ENCODE results near the gene GUCY2F.

Gene GUCY2F

GRCh38 chrX:109448282-109448938 lies 33.5 kb downstream of the GUCY2F start:
- Histone ChIP-seq H4K20me1 (ENCODE audit: control insufficient read depth, insufficient read depth, low read depth, low read length) (no peaks in the 10 kb centered on the region), H3K4me3 (ENCODE audit: low read length) (no peak overlapping the region), H3K4me2 (ENCODE audit: low read length) (no peak overlapping the region), H3K4me1 (ENCODE audit: control insufficient read depth, low read length) (no peaks in the 10 kb centered on the region), H3K79me2 (ENCODE audit: control insufficient read depth, low read length) (no peaks in the 10 kb centered on the region), H3K27ac (ENCODE audit: low read depth, low read length) (no peak overlapping the region), H3K27me3 (ENCODE audit: control insufficient read depth, low read length) (no peaks in the 10 kb centered on the region), H3K9me3 (ENCODE audit: control insufficient read depth, insufficient read depth, low read length) (no peaks in the 10 kb centered on the region), H3K9me2 (replicated peaks; ENCODE audit: control insufficient read depth, low read length) (no peaks in the 10 kb centered on the region), H3K36me3 (ENCODE audit: control insufficient read depth, low read length) (no peaks in the 10 kb centered on the region), H3F3A (ENCODE audit: control insufficient read depth, insufficient read depth) (no peaks in the 10 kb centered on the region)
- TF ChIP-seq CTCF (IDR thresholded peaks at IDR 0.05; ENCODE audit: low read depth, low read length, poor library complexity, severe bottlenecking) (no peak), EZH2phosphoT487 (IDR thresholded peaks at IDR 0.05; ENCODE audit: borderline replicate concordance, low read length) (no peak)

GRCh38 chrX:109441266-109441665 lies 40.6 kb downstream of the GUCY2F start:
- no peak overlapping the region for H3K4me2 ChIP-seq (ENCODE audit: low read length)
- no peaks in the 10 kb centered on the region for H3F3A ChIP-seq (ENCODE audit: control insufficient read depth, insufficient read depth)
- no peaks in the 10 kb centered on the region for H4K20me1 ChIP-seq (ENCODE audit: control insufficient read depth, insufficient read depth, low read depth, low read length)
- H3K27me3 ChIP-seq (ENCODE audit: control insufficient read depth, low read length): no peaks in the 10 kb centered on the region
- H3K4me1 ChIP-seq (ENCODE audit: control insufficient read depth, low read length): no peaks in the 10 kb centered on the region
- no peaks in the 10 kb centered on the region for H3K9me3 ChIP-seq (ENCODE audit: control insufficient read depth, insufficient read depth, low read length)
- TF ChIP-seq EZH2phosphoT487 (IDR thresholded peaks at IDR 0.05; ENCODE audit: borderline replicate concordance, low read length): no peak
- TF ChIP-seq CTCF (IDR thresholded peaks at IDR 0.05; ENCODE audit: low read depth, low read length, poor library complexity, severe bottlenecking): no peak
- no peak overlapping the region for H3K4me3 ChIP-seq (ENCODE audit: low read length)
- no peaks in the 10 kb centered on the region for H3K79me2 ChIP-seq (ENCODE audit: control insufficient read depth, low read length)
- H3K36me3 ChIP-seq (ENCODE audit: control insufficient read depth, low read length): no peaks in the 10 kb centered on the region
- H3K9me2 ChIP-seq (replicated peaks; ENCODE audit: control insufficient read depth, low read length): no peaks in the 10 kb centered on the region
- no peak overlapping the region for H3K27ac ChIP-seq (ENCODE audit: low read depth, low read length)

- Histone ChIP-seq H3K4me3 (ENCODE audit: low read length) (no peak overlapping the region), H3K9me2 (replicated peaks; ENCODE audit: control insufficient read depth, low read length) (no peaks in the 10 kb centered on the region), H3K27ac (ENCODE audit: low read depth, low read length) (no peak overlapping the region), H3K4me1 (ENCODE audit: control insufficient read depth, low read length) (no peaks in the 10 kb centered on the region), H3K36me3 (ENCODE audit: control insufficient read depth, low read length) (no peaks in the 10 kb centered on the region), H3K79me2 (ENCODE audit: control insufficient read depth, low read length) (no peaks in the 10 kb centered on the region), H3K4me2 (ENCODE audit: low read length) (no peak overlapping the region), H3F3A (ENCODE audit: control insufficient read depth, insufficient read depth) (no peaks in the 10 kb centered on the region), H3K27me3 (ENCODE audit: control insufficient read depth, low read length) (no peaks in the 10 kb centered on the region), H3K9me3 (ENCODE audit: control insufficient read depth, insufficient read depth, low read length) (no peaks in the 10 kb centered on the region), H4K20me1 (ENCODE audit: control insufficient read depth, insufficient read depth, low read depth, low read length) (no peaks in the 10 kb centered on the region)
- no peak for TF ChIP-seq CTCF (IDR thresholded peaks at IDR 0.05; ENCODE audit: low read depth, low read length, poor library complexity, severe bottlenecking)
- TF ChIP-seq EZH2phosphoT487 (IDR thresholded peaks at IDR 0.05; ENCODE audit: borderline replicate concordance, low read length): no peak
Measured at GRCh38 chrX:109440475-109440874, 41.4 kb downstream of the GUCY2F start.

Data from DOHH2 (cell line).